Medulla oblongata (tissue), 1 donor: Measurements from ENCODE around the gene DDX54.
"Not testable (repeated sequence)": the region's sequence is repeated elsewhere in the genome, so short reads cannot be mapped to it uniquely, and the experiment has no call there.

Experiments used
- DNase-seq: peaks from one replicate; pipeline ENCODE4 v3.0.0-alpha.2; 2015; ENCODE audit errors: extremely low spot score

Gene DDX54

DNA sequence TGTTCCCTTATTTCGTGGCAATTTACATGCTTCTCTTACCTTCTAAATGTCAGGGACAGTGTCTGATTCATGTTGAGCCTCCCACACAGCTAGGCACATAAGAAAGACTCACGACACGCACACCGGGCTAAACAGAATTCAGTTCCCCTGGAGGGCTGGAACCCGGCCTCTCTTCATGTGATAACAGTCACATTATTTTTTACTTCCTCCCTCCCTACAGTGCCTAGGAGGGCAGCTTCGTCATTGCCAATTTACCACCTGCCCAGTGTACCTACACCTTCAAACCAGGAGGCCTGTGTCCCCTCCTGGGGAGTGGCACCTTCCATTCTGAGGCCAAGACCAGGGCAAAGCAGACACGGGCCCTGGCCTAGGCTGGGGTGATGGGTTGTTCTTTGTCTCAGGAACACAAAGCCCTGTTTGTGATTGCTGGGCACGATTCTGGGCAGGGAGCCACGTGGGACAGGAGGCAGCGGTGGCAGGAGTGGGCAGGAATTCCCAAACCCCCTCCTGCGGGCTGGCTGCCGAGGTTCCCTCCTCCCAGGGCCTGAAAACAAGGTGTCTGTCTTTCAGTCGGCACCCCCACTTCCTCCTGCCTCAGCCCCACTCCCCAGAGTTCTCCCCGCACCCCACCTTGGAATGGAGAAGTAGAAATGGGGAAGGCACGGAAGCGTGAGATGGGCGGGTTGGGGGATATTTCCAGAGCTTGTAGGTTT is 42.9 kb downstream of the DDX54 start:
- peak; percentile 96 for DNase-seq

DNA sequence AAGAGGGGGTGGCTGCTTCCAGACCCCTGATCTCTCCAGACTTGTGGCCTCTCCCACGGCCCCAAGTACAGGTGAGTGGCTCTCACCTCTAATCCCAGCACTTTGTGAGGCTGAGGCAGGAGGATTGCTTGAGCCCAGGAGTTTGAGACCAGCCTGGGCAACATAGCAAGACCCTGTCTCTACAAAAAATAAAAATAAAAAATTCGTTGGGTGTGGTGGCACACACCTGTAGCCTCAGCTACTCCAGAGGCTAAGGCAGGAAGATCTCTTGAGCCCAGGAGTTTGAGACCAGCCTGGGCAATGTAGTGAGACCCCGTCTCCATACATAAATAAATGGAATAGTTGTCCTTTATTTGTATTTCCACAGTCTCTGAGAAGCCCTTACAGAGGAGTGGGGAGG is 43.6 kb downstream of the DDX54 start:
- DNase-seq = not testable (repeated sequence)

DNA sequence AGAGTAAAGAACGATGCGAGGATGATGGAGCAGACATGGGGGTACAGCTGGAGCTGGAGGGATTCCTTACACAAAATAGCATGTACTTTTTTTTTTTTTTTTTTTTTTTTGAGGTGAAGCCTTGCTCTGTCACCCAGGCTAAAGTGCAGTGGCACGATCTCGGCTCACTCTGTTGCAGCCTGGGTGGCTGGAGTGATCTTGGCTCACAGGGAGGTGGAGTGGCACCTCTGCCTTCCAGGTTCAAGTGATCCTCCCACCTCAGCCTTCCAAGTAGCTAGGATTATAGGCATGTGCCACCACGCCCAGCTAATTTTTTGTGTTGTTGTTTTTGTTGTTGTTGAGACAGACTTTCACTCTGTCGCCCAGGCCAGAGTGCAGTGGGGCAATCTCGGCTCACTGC is 44.6 kb downstream of the DDX54 start:
- DNase-seq = no peak

DNA sequence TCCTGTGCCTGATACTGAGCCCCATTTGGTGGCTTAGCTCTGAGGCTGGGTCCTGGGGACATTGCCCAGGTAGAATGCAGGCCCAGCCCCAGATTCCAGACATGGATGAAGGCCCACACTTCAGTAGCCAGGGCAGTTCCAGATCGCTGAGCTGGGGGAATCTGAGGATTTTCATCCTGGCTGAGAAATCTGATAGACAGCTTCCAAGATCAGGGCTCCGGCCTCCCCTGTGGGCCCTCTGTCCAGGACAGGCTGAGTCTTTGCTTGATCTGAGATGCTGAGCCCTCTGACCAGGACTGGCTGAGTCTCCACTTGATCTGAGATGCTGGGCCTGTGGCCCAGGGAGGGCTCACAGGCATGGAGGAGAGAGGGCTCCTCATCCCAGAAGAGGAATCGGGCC is 46.5 kb downstream of the DDX54 start:
- DNase-seq = no peak

DNA sequence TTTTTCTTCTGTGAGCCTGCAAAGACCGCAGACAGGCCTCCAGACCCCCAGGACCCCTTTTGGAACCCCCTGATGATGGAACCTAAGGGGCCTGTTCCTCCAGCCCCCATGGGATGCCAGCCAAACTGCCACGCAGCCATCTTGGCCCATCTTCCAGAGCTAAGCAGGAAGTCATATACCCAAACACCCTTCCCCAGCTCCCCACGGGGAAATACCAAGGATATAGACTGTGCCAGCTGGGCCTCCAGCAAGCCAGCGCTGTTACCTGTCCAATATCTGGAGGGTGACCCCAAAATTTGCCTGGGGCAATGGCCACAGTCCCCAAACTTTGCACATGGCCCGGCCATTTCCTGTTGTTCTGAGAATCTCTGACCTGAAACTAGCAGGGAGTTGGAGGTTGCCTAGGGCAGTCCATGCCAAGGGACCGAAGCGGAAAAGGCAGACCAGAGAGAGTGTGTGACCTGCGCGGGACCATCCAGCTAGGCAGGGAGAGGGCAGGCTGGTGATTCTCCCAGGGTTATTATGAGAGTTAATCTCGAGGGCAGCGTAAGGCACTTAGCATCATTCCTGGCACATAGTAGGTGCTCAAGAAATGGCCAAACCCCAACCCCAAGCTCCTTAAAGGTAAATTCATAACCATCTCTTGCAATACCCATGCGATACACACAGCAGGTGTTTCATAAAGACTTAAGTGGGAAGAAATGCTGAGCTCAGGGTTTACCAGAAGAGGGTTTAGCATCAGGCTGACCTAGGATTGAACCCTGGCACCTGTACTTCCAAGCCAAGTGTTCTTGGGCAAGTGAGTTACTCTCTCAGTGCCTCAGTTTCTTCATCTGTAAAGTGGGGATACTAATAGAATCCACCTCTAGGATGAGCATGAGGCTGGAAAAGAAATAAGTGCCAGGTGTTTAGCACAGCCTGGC is 47.2 kb downstream of the DDX54 start:
- no peak for DNase-seq

DNA sequence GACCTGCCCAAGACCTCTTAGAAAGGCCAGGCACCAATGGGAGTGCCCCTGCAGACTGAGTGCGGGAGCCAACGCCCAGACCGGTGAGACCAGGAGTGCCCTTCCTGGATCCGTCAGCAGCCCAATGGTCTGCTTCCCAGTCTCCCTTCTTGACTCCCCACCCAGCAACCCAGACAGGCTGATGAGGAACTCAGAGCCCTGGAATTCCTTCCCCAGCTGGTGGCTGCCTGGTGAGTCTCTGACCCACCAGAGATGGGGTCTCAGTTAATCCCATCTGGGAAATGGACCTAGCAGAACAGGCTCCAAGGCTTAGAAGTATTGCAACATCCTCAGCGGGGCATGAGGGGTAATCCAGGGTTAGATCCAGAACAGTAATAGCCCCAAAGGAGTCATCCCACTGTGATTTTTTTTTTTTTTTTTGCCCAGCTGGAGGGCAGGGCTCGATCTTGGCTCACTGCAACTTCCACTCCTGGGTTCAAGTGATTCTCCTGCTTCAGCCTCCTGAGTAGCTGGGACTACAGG is 48.2 kb downstream of the DDX54 start:
- DNase-seq = no peak

DNA sequence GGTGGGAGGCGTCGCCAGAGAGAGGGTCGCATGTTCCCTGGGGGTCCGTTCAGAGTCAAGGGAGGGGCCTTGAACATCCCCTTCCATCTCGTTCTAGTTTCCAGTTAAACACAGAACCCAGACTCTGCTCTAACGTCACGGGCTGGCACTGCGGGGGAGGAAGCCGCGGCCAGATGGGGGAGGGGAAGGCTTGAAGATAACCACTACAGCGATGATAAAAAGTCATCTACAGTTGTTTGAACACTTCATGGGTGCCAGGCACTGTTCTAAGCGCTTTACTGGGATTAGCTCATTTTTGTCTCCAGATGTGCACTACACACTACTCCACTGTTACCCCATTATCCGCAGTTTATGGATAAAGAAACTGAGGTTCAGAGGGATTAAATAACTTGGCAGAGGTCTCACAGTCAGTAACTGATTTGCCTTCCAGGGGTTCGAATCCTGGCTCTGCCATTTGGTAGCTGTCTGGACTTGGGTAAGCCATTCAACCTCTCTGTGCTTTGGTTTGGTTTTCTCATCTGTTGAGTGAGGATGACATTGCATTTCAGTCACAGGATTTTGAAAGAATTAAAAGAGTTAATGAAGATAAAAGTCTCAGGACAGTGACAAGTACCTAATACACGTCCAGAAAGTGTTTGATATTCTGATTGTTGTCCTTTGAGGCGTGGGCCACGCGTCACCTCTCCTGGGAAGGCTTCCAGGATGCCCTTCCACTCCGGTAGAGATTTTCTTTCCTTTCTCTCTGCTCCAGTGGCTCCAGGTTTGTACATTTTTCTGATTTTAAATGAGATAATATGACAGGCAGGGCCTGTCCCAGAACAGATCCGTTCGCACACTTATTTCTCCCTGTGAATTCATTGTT is 48.9 kb downstream of the DDX54 start:
- peak; percentile 53 for DNase-seq

DNA sequence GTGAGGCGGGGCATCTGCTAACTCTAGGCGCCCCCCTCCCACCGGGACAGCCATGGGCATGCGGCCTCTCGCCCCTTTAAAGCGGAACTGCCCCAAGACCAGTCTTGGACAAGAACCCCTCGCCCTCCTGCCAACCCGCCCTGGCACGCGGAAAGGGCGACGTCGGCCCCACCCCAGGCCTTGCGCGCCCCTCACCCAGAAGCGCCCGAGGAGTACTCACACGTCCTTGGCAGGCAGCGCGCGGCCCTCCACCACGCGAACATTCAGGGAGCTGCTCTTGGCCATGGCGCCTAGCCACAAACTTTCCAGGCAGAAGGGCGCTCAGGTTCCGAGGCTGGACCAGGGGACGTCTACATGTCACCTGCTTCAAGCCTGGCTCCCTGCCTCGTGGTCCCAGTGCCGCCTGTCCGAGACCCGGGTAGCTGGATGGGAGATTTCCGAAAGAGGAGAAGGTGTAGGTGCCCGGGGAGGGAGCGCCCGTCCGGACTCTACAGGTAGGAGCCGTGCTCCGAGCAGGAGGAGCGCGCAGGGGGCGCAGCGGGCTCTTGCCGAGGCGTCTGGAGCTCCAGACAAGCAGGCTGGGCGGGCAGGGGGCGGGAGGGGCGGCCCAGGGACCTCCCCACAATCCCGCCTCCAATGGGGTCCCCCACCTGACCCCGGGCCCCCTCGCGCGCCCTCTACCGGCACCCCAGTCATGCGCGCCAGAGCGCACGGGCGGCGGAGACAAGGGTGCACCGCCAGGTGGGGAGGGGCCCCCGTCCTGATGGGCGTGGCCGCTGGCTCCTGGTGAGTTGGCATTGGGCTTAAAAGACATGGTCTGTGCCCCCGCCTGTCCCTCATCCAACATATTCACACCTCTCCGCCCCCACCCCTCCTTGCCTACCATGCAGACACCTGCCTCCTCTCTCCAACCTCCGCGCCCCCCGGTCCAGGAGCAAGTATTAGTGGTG is 49.8 kb downstream of the DDX54 start, which contains the start of gene RASAL1:
TSS of gene RASAL1 (minus strand) at position 584 of the 950 bp plus-strand sequence. CDS start at position 285, 299 bp downstream.
- peak; percentile 18 for DNase-seq

DNA sequence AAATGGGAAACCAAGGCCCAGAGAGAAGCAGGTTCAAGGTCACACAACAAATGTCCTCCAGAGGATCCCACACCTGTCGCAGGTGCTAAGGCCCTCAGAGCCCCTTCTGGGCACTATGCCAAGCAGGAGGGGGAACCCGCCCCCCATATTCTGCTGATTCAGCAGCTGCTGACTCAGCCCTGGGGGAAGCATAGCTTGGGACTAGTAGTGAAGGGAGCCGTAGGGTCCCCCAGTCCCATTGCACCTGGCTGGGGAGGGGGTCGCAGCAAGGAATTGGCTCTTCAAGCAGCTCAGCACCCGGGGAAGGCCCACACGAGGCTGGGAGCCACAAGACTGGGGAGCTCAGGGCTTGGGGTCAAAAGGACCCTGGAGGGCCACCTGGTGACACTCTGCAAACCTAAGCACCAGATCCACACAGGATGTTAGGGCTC is 50.7 kb downstream of the DDX54 start:
- DNase-seq = no peak

DNA sequence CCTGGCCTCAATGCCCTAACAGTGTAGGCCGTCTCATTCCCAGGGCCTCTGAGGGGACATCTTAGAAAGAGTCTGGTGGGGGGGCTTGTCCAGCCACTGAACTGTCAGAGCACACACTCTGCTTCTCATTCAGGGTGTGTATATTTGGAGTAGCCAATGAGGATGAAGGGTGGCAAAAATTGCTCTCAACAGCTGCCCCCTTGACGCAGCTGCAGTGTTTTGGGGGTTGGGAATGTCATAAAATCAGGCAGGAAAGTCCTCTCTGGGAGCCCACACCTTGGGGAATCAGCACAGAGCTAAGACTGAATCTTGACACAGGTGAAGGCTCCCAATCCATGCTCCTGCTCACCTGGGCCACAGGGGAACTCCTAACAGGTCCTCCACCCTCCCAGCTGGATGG is 51.2 kb downstream of the DDX54 start:
- DNase-seq = no peak

DNA sequence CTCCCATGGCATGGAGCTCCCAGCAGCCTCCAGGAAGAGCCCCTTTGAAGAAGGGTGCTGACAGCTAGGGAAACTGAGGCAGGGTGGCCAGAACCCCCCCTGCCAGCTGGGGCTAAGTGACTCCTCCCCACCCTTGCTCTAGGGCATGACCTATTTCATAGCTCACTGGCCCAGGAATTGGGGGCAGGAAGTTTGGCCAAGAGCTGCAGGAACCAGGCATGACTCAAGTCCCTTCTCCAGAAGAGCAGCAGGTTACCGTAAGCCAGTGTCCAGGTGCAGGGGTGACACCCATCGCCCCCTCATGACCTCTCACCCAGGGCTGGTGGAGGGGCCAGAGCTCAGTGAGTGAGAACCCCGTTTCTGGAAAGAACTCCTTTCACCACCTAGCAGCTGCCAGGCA is 51.6 kb downstream of the DDX54 start:
- no peak for DNase-seq

DNA sequence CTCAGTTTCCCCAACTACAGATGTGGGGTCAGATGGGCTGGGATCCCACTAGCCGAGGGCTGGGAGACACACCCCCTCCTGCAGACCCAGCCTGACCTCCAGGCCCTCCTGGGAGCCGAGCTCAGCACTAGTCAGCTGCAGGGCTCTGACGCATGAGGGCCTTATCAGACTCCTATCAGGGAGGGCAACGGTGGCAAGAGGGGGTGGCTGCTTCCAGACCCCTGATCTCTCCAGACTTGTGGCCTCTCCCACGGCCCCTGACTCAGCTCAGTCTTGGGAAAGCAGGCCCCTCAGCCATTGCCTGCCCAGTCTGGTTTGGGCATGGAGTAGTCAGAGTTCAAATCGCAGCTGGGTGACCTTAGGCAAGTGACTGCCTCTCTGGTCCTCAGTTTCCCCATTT is 52.2 kb downstream of the DDX54 start:
- DNase-seq = no peak

DNA sequence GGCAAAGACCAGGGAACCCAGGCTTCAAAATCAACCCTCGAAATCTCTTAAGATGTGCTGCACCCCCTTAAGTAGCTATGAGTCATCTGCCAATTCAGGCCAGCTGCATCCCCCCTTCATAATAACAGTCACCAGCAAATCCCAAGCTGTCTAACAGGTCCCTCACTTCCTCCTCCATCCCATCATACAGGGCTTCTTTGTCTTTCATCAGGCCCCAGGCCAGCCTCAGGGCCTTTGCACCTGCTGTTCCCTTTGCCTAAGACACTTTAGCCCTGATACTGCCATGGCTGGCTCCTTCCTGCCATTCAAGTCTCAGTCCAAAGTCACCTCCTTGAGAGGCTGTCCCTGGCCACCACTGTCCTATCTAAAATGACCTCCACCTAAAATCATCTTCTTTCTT is 53.7 kb downstream of the DDX54 start:
- no peak for DNase-seq

DNA sequence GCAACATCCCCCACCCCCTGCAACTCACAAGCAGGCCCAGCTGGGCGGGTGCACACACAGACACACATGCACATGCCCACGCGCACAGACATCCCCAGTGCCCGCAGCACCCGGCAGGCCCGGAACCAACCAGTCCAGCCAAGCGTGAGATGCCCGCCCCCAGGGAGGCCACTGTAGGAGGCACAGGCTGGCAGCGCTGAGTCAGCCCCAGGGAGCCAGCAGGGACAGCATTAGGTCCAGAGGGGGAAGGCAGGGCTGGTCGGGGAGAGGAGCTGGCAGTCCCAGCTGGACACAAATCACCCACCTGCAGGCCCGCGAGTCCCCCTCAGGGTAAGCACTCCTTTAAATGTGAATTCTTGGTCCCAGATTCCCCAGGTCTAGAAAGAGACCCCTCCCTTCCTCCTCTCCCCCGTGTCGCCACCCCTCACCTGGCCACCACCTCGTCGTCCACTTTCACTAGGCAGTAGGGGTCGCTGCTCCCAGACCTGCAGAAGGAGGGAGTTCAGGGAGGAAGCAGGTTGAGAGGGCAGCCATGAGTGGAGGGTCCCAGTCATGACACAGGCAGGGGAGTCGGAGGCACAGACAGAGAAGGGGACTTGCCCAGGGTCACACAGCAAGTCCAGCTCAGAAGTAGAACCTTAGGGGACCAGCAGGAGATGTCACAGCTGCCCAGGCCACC is 54.7 kb downstream of the DDX54 start:
- peak; percentile 25 for DNase-seq

DNA sequence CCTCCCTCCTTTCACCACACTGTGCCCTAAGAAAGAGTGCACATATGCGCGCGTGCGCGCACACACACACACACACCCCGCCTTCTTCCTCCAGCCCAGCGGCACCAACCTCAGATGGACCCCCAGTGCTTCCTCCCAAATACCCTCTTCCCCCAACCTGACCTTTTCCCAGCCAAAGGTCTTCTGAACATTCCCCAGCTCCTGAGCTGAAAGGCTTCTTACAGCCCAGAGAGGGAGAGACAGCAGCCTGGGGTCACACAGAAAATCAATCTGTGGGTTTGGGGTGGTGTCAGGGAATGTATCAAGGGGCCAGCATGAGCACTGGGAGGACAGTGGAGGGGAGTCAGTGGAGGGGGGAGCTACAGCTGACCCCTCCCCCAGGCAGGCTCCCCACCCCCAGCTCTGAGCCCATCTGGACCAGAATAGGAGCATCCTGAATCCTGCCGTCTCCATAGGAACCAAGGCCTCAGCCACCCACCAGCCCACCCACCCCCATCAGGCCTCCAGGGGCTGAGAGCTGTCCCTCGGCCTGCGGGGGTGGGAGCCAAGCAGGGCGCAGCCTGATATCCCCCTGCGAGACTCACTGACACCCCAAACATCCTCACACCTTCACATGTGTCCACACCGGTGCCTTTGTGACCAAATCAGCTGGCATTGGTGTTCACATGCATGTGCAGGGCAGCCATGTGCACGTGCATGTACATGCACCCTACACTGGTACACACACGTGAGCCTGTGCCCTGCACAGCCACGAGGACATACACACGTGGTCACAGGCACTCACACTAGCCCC is 55.4 kb downstream of the DDX54 start:
- DNase-seq = no peak

DNA sequence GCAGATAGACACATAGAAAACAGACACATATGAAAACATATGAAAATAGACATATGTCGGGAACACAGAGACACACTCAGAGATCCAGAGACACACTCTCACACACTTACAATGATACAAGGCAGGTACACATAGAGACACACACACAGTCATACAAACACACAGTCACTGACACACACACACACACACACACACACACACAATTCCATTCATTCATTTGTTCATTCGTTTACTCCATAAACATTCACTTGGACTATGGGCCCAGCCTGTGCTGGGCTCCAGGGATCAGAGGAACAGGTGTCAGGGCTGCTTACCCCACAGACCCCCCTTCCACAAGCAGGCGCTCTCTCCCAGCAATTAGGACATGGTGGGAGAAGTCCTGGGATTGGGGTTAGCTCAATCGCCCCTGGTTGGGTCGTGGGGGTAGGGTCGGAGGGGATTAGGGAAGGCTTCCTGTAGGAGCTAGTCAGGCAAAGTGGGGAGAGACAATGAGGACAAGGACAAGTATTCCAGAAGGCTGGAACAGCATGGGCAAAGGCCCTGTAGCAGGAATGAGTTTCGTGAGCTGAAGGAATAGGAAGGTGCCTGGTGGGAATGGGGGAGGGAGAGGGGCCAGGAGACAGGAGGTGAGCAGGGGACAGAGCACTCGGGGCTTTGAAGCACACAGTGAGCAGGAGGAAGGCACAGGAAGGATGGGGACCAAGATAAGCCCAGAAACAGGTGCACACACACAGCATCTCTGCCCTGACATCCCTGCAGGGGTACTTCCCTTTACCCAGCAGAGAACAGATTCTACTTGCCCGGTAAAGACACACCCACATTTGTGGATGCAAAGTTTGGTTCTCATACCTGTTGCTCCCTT is 56.2 kb downstream of the DDX54 start:
- no peak for DNase-seq

DNA sequence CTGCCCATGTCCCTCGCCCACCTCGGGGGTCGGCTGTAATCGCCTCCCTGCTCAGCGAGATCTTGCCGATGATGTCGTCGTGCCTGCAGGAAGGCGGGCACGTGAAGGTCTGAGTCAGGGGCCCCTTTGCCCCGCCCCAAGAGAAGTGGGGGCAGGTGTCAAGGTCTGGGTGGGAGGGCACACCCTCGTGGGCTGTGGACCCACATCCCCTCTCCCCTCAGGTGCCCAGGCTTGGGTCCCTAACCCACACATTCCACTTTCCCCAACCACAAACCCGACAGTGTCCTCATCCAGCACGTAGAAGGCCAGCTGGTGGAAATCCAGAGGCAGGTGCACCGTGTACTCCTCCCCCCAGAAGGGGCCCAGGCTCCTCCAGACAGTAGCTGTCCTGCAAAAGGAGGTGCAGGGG is 57.5 kb downstream of the DDX54 start:
- no peak for DNase-seq
